ENCODE measurements around the gene PTK7. TPM values are rescaled to one million over a fixed set of nuclear protein-coding genes. Genes with fewer than 3 reads are reported as not detected.

PTK7 gene
- polyA plus RNA-seq, 1 experiment = 146 TPM

DNA sequence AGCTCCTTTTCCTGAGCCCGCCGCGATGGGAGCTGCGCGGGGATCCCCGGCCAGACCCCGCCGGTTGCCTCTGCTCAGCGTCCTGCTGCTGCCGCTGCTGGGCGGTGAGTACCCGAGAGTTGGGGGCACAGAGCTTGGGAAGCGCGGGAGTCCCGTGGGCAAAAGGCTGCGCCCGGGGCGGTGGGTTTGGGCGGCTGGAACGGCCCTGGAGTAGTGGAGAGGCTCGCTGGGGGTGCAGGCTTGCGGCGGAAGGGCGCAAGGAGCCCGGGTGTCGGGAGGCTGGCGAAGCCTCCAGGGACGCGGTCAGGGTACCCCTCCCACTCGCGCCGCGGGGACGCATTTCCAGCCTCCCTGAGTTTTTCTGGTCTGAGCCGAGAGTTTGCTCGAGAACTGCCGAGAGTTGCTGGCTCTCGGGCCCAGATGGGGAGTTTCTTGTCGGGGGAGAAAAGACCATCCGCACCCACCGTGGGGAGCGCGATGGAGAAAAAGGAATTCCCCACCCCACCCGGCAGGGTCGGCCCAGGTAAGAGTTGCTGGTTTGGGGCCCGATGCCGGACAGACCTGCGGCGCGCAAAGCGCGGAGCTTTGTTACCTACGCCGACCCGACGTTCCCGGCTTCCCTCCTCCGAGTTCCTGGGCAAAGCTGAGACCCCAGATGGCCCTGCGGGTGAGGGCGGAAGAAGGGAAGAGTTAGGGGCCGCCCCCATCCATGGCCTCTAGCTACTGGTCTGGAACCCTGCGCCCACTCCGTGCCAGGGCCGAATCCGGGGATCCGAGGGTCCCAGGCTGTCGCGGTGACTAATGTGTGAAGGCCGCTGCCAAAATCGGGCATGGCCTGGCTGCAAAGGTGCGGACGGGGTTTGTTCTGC, 584 bp downstream of the PTK7 start:
- Histone ChIP-seq H3K27me3 (ENCODE audit: control insufficient read depth, insufficient read depth, low read length) (no peaks in the 10 kb centered on the region), H3K27ac (ENCODE audit: low read depth, low read length) (peak overlapping the region; percentile 90), H3K9me3 (ENCODE audit: control insufficient read depth, insufficient read depth, low read length) (peaks cover 3% of the 10 kb centered on the region; the same call in 1 of the 2 replicates), H3K4me3 (ENCODE audit: low read depth, low read length) (peak overlapping the region; percentile 87)
- ChIA-PET CTCF (interaction anchor here (0.6 to 2.7 kb wide), 5 partner anchors 13 to 94 kb away, joined by 3 to 15 read pairs (median 5); no protein-coding TSS in a partner anchor), POLR2A (interaction anchor here (0.5 to 3.5 kb wide), 14 partner anchors 13 to 1026 kb away, joined by 3 to 21 read pairs (median 6); partner anchors contain the start of genes KLC4, MRPL2 and SRF)
- DNase-seq (ENCODE audit: low read depth, low spot score) = no peak
- TF ChIP-seq, protein P1, sequence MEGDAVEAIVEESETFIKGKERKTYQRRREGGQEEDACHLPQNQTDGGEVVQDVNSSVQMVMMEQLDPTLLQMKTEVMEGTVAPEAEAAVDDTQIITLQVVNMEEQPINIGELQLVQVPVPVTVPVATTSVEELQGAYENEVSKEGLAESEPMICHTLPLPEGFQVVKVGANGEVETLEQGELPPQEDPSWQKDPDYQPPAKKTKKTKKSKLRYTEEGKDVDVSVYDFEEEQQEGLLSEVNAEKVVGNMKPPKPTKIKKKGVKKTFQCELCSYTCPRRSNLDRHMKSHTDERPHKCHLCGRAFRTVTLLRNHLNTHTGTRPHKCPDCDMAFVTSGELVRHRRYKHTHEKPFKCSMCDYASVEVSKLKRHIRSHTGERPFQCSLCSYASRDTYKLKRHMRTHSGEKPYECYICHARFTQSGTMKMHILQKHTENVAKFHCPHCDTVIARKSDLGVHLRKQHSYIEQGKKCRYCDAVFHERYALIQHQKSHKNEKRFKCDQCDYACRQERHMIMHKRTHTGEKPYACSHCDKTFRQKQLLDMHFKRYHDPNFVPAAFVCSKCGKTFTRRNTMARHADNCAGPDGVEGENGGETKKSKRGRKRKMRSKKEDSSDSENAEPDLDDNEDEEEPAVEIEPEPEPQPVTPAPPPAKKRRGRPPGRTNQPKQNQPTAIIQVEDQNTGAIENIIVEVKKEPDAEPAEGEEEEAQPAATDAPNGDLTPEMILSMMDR (IDR thresholded peaks at IDR 0.05; ENCODE audit: low read depth, low read length) = no peak

DNA sequence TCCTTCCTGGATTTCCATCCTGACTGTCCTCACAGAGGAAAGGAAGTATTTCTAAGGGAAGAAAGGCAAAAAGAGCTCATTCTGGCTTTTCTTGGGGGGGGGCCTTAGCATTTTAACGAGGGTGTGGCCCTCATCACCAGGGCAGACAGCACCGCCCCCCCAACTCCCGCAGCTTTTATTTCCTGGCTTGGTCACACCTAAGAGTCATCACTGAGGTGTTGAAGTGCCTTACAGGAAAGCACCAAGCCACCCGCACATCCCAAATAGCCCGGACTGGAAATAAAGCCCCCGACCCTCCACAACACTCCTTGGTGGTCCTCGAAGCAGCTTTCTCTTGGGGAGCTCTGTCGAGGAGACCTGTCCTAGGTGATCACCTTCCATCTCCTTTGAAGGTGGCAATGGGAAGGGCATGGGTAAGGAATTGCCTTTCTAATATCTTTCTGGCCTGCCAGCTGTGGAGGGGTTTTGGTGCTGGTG, 1.3 kb downstream of the PTK7 start:
- POLR2A ChIA-PET = interaction anchor here (1.1 to 3.5 kb wide), 11 partner anchors 12 to 285 kb away, joined by 3 to 21 read pairs (median 6); partner anchors contain the start of genes KLC4, MRPL2 and SRF

DNA sequence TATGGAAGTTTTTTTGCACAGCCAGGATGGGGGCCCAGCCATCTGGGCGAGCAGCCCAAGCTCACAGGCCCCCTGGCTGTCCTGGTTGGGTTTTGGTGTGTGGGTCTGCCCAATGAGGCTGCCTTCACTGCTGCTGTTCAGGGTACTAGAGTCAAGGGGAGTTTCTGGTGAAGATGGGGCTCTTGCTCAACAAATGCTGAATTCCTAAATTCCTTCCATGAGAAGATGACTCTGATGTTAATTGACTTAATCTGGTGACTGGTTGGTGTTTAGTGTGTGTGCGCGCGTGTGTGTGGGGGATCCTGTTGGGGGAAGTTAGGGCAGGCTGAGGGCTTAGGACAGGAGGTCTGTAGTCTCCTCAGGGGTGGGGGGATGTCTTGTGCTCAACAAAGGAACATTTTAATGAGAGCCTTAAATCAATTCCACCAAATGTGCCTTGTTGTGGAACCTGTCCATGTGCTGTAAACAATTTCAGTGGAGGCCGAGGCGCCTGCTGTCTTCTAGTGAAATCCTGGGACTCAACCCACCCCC, 1.9 kb downstream of the PTK7 start:
- TF ChIP-seq, protein P1 (IDR thresholded peaks at IDR 0.05; ENCODE audit: low read depth, low read length) = peak; percentile 18; the same call in 1 of the 2 replicates
- peak overlapping the region; percentile 90 for H3K27ac ChIP-seq (ENCODE audit: low read depth, low read length)
- H3K9me3 ChIP-seq (ENCODE audit: control insufficient read depth, insufficient read depth, low read length) = peaks cover 3% of the 10 kb centered on the region; the same call in 1 of the 2 replicates
- H3K27me3 ChIP-seq (ENCODE audit: control insufficient read depth, insufficient read depth, low read length) = no peaks in the 10 kb centered on the region
- ChIA-PET CTCF (interaction anchor here (1.2 to 2.7 kb wide), 2 partner anchors 11 to 65 kb away, joined by 5 to 15 read pairs; no protein-coding TSS in a partner anchor), POLR2A (interaction anchor here (1.0 to 3.5 kb wide), 6 partner anchors 12 to 285 kb away, joined by 3 to 18 read pairs (median 4); no protein-coding TSS in a partner anchor)
- H3K4me3 ChIP-seq (ENCODE audit: low read depth, low read length) = peak overlapping the region; percentile 87
- no peak for DNase-seq (ENCODE audit: low read depth, low spot score)

More for the DNA sequence above, 1.3 kb downstream of the PTK7 start:
- TF ChIP-seq, protein P1 (IDR thresholded peaks at IDR 0.05; ENCODE audit: low read depth, low read length) = no peak
- no peak for DNase-seq (ENCODE audit: low read depth, low spot score)
- H3K27me3 ChIP-seq (ENCODE audit: control insufficient read depth, insufficient read depth, low read length) = no peaks in the 10 kb centered on the region
- H3K27ac ChIP-seq (ENCODE audit: low read depth, low read length) = peak overlapping the region; percentile 90
- H3K4me3 ChIP-seq (ENCODE audit: low read depth, low read length) = peak overlapping the region; percentile 87
- CTCF ChIA-PET = interaction anchor here (0.6 to 2.7 kb wide), 5 partner anchors 12 to 93 kb away, joined by 3 to 15 read pairs (median 5); no protein-coding TSS in a partner anchor
- H3K9me3 ChIP-seq (ENCODE audit: control insufficient read depth, insufficient read depth, low read length) = peaks cover 3% of the 10 kb centered on the region; the same call in 1 of the 2 replicates

DNA sequence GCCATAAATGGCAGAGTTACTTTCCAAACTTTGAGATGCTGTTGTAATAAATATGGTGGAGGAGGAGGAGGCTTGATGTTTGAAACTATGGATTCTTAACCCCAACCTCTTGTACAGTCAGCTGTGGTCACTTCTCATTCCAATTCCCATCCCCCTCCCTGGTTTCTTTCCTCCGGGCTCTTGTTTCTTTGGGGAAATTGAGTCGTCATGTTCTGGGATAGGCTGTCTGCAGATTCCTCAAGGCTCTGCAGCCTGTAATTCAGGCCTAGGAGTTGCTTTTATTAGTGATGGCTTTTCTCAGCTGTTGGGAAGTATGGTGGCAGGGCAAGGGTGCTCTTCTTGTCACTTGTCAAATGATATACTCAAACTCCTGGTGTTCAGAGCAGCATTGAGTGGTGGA, 2.6 kb downstream of the PTK7 start:
- ChIA-PET POLR2A (interaction anchor here (0.6 to 3.5 kb wide), 5 partner anchors 11 to 335 kb away, joined by 3 to 18 read pairs (median 8); no protein-coding TSS in a partner anchor), CTCF (interaction anchor here (1.0 kb wide), 1 partner anchor 18 kb away, joined by 7 read pairs; no protein-coding TSS in a partner anchor)
- Histone ChIP-seq H3K9me3 (ENCODE audit: control insufficient read depth, insufficient read depth, low read length) (peaks cover 3% of the 10 kb centered on the region; the same call in 1 of the 2 replicates), H3K27ac (ENCODE audit: low read depth, low read length) (peak overlapping the region; percentile 90), H3K4me3 (ENCODE audit: low read depth, low read length) (peak overlapping the region; percentile 87), H3K27me3 (ENCODE audit: control insufficient read depth, insufficient read depth, low read length) (no peaks in the 10 kb centered on the region)
- TF ChIP-seq, protein P1 (IDR thresholded peaks at IDR 0.05; ENCODE audit: low read depth, low read length) = no peak
- DNase-seq (ENCODE audit: low read depth, low spot score) = no peak
